GM06990 (cell line): ENCODE measurements around the gene CDC37L1.

Experiments used
- DNase-seq: peaks from one replicate; pipeline ENCODE4 v3.0.0-alpha.2; 2011; ENCODE audit not compliant: insufficient read length; ENCODE audit errors: extremely low read depth
- H3K27me3 ChIP-seq: replicated peaks from 2 replicates; pipeline ENCODE4 v1.6.0; 2011; ENCODE audit warnings: low read length; ENCODE audit not compliant: control insufficient read depth, insufficient read depth
- H3K36me3 ChIP-seq: 2 replicates; pipeline ENCODE4 v1.5.1; 2011; ENCODE audit warnings: low read length; ENCODE audit not compliant: control insufficient read depth, insufficient read depth
- H3K4me3 ChIP-seq: replicated peaks from 2 replicates; pipeline ENCODE4 v1.5.1; 2011; ENCODE audit warnings: low read depth, mild to moderate bottlenecking, control low read depth, low read length
- TF ChIP-seq, protein P1 (sequence below): IDR thresholded peaks from 2 replicates; pipeline ENCODE4 v1.5.1; 2011; ENCODE audit warnings: low read length, control low read depth, mild to moderate bottlenecking, inconsistent platforms; ENCODE audit not compliant: insufficient read depth, poor library complexity, severe bottlenecking

The CDC37L1 gene

DNA sequence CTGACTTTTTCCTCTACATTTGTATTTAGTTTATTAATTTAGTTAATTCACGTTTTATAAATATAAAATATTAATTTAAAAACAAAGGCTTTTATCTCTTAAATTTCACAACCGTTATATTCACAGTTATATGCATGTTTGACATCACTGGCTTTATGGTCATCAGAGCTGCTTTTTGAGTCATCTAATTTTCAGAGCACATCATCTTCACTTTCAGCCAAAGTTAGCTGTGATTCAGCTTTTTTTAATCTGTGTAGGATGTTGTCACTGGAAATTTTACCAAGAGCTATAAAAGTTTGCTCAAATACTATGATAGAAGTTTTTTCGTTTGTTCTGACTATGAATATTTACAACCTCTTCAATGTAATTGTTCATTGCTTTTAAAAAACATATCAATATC, 12.4 kb downstream of the CDC37L1 start:
- H3K4me3 ChIP-seq = no peak overlapping the region
- no peak for DNase-seq
- H3K27me3 ChIP-seq = no peaks in the 10 kb centered on the region
- H3K36me3 ChIP-seq = no peaks in the 10 kb centered on the region; the same call in 1 of the 2 replicates
- TF ChIP-seq, protein P1, sequence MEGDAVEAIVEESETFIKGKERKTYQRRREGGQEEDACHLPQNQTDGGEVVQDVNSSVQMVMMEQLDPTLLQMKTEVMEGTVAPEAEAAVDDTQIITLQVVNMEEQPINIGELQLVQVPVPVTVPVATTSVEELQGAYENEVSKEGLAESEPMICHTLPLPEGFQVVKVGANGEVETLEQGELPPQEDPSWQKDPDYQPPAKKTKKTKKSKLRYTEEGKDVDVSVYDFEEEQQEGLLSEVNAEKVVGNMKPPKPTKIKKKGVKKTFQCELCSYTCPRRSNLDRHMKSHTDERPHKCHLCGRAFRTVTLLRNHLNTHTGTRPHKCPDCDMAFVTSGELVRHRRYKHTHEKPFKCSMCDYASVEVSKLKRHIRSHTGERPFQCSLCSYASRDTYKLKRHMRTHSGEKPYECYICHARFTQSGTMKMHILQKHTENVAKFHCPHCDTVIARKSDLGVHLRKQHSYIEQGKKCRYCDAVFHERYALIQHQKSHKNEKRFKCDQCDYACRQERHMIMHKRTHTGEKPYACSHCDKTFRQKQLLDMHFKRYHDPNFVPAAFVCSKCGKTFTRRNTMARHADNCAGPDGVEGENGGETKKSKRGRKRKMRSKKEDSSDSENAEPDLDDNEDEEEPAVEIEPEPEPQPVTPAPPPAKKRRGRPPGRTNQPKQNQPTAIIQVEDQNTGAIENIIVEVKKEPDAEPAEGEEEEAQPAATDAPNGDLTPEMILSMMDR = no peak

DNA sequence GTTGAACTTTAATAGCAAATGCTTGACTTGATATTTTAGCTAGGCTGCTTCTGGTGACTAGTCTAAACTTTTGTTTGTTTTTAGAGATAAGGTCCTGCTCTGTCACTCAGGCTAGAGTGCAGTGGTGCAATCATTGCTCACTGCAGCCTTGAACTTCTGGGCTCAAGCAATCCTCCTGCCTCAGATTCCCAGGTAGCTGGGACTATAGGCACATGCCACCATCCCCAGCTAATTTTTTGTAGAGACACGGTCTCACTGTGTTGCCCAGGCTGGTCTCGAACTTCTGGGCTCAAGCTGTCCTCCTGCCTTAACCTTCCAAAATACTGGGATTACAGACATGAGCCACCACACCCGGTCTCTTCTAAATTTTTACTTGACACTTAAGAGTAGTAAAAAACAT, 20.7 kb downstream of the CDC37L1 start:
- Histone ChIP-seq H3K36me3 (no peaks in the 10 kb centered on the region; the same call in 1 of the 2 replicates), H3K27me3 (no peaks in the 10 kb centered on the region), H3K4me3 (no peak overlapping the region)
- TF ChIP-seq, protein P1 = no peak
- no peak for DNase-seq

DNA sequence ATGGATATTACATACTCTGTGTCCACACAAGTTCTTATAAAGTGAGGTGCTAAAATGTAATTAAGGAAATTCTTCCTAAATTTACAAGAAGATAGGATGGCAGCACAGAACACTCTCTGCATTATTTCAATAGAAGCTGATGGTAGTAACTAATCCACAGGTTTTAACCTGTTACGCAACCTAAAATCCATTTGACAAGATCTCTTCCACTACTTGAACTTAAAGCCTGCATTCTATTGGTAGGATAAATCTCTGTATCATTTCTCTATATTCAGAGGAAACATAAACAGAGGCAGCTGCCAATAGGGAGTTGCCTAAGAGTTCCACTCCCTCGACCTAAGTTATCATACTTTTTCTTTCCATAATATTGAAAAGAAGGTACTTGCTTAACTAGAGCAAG, 21.6 kb downstream of the CDC37L1 start:
- H3K27me3 ChIP-seq = no peaks in the 10 kb centered on the region
- TF ChIP-seq, protein P1 = no peak
- no peaks in the 10 kb centered on the region for H3K36me3 ChIP-seq

DNA sequence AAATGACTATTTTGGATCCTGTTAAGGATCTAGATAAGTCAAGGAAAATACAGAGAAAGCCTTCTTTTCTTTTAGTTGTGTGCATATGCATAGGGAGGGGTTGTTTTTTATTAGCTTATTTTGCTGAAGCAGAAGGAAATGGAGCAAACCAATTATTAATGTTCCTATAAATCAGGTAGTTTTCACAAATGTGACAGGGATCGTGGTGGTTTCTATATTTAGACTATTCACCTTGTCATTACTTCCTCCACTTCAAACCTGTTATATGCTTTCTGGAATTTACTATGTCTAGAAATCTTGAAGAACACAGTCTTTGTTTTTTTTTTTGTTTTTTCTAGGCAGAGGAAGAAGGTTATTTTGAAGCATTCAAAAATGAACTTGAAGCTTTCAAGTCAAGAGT, 22.2 kb downstream of the CDC37L1 start:
- TF ChIP-seq, protein P1 = no peak
- Histone ChIP-seq H3K4me3 (no peak overlapping the region), H3K36me3 (no peaks in the 10 kb centered on the region), H3K27me3 (no peaks in the 10 kb centered on the region)
- DNase-seq = no peak

More for the DNA sequence above, 21.6 kb downstream of the CDC37L1 start:
- H3K4me3 ChIP-seq = no peak overlapping the region
- DNase-seq = no peak

DNA sequence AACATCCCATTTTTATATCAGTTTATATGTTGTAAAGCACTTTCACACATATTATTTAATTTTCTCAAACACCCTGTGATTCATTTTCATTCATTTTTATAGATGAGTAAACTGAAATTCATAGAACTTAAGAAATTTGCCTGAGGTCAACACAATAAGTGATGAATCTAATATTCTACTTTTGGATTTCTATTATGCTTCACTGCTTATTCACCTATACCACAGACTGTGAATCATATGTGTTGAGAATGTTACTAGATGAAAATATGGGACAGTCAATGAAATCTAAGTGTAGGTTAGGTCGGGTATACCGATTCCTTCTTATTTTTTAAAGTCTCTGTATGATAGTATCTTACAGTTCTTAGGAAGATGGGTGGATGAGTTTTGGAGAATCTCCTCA, 24.8 kb downstream of the CDC37L1 start:
- no peak for DNase-seq
- Histone ChIP-seq H3K27me3 (no peaks in the 10 kb centered on the region), H3K36me3 (no peaks in the 10 kb centered on the region; the same call in 1 of the 2 replicates), H3K4me3 (no peak overlapping the region)
- TF ChIP-seq, protein P1 = no peak

DNA sequence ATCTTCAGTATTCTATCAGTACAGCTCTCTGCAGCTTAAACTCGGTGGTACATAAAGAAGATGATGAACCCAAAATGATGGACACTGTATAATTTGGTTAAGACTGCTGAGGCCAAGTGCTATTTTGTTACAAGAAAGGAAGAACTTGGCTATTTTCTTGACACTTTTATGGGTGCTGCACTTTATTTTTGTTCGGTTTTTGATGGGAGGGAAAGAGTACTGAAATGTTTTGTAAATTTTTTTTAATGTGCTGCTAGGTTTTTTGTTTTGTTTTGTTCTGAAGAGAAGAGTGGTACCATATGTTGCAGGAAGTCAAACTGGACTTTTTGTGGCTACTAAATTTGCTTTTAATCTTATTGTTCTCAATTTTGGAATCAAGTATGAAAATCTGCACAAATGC, 26.7 kb downstream of the CDC37L1 start:
- DNase-seq = no peak
- Histone ChIP-seq H3K36me3 (peaks cover 2% of the 10 kb centered on the region; the same call in 1 of the 2 replicates), H3K27me3 (no peaks in the 10 kb centered on the region), H3K4me3 (no peak overlapping the region)
- TF ChIP-seq, protein P1 = no peak
